ENCODE measurements around the gene ABHD4.
"Not testable (repeated sequence)": the region's sequence is repeated elsewhere in the genome, so short reads cannot be mapped to it uniquely, and the experiment has no call there.

GRCh38 chr14:22587677-22588422 is 10.2 kb upstream of the ABHD4 start:
- TF ChIP-seq POLR2AphosphoS5, CTCF (IDR thresholded peaks at IDR 0.05): not testable (repeated sequence)

All from prostate gland (tissue), 2 donors.